ENCODE data around the gene LRP1.

Gene LRP1

DNA sequence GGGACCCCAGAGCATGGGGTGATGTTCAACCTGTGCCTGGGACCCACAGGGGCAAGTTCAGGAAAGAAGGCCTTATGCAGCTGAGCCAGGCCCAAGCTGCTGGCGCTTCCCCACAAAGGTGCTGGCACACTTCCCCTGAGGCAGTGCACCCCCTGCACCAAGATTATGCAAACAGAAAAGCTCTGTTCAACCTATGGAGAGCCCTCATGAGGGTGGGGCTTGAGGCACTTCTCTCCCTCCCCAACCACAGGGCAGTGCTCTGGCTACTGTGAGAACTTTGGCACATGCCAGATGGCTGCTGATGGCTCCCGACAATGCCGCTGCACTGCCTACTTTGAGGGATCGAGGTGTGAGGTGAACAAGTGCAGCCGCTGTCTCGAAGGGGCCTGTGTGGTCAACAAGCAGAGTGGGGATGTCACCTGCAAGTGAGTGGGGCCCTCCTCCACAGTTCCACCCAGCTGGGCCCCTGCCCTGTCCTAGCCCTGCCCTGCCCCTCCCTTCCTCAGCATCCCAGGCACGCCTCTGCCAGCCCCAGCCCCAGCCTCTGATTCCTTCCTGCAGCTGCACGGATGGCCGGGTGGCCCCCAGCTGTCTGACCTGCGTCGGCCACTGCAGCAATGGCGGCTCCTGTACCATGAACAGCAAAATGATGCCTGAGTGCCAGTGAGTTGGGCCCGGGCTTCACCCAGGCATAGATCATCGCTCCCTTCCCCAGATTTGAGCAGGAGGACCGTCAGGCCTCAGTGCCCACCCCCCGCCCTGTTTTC is 82.8 kb downstream of the LRP1 start:
- TF ChIP-seq, protein P1, sequence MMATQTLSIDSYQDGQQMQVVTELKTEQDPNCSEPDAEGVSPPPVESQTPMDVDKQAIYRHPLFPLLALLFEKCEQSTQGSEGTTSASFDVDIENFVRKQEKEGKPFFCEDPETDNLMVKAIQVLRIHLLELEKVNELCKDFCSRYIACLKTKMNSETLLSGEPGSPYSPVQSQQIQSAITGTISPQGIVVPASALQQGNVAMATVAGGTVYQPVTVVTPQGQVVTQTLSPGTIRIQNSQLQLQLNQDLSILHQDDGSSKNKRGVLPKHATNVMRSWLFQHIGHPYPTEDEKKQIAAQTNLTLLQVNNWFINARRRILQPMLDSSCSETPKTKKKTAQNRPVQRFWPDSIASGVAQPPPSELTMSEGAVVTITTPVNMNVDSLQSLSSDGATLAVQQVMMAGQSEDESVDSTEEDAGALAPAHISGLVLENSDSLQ (IDR thresholded peaks at IDR 0.05): no peak
- TF ChIP-seq BHLHE40 (IDR thresholded peaks at IDR 0.05; ENCODE audit: borderline replicate concordance) (no peak), ARNT (IDR thresholded peaks at IDR 0.05) (no peak), SUZ12 (IDR thresholded peaks at IDR 0.05) (no peak), FOXA1 (IDR thresholded peaks at IDR 0.05) (no peak), L3MBTL2 (conservative IDR thresholded peaks at IDR 0.05) (no peak), NFRKB (IDR thresholded peaks at IDR 0.05) (no peak), TARDBP (IDR thresholded peaks at IDR 0.05) (no peak), ZNF384 (IDR thresholded peaks at IDR 0.05) (no peak), ELF4 (IDR thresholded peaks at IDR 0.05) (no peak), FOXM1 (IDR thresholded peaks at IDR 0.05; ENCODE audit: borderline replicate concordance) (no peak), CTBP1 (IDR thresholded peaks at IDR 0.05; ENCODE audit: borderline replicate concordance) (no peak), HDGF (IDR thresholded peaks at IDR 0.05; ENCODE audit: borderline replicate concordance) (no peak), FOXK2 (IDR thresholded peaks at IDR 0.05) (no peak), SP1 (IDR thresholded peaks at IDR 0.05) (no peak), LEF1 (IDR thresholded peaks at IDR 0.05; ENCODE audit: borderline replicate concordance) (no peak)
- POLR2A ChIA-PET: interaction anchor here (1.0 kb wide), 1 partner anchor 19 kb away, joined by 4 read pairs; the partner anchor contains the start of gene SHMT2
- DNase-seq (ENCODE audit: extremely low spot score): no peak
- CTCF ChIA-PET: interaction anchor here (0.8 kb wide), 1 partner anchor 33 kb away, joined by 3 read pairs; no protein-coding TSS in a partner anchor

- POLR2A ChIA-PET: no interaction called here
- DNase-seq (ENCODE audit: extremely low spot score): no peak
- TF ChIP-seq, protein P1 (IDR thresholded peaks at IDR 0.05): no peak
- TF ChIP-seq HDGF (IDR thresholded peaks at IDR 0.05; ENCODE audit: borderline replicate concordance) (no peak), SUZ12 (IDR thresholded peaks at IDR 0.05) (no peak), FOXA1 (IDR thresholded peaks at IDR 0.05) (no peak), L3MBTL2 (conservative IDR thresholded peaks at IDR 0.05) (no peak), FOXM1 (IDR thresholded peaks at IDR 0.05; ENCODE audit: borderline replicate concordance) (no peak), FOXK2 (IDR thresholded peaks at IDR 0.05) (no peak), LEF1 (IDR thresholded peaks at IDR 0.05; ENCODE audit: borderline replicate concordance) (no peak), CTBP1 (IDR thresholded peaks at IDR 0.05; ENCODE audit: borderline replicate concordance) (no peak), BHLHE40 (IDR thresholded peaks at IDR 0.05; ENCODE audit: borderline replicate concordance) (no peak), NFRKB (IDR thresholded peaks at IDR 0.05) (no peak), ELF4 (IDR thresholded peaks at IDR 0.05) (no peak), TARDBP (IDR thresholded peaks at IDR 0.05) (no peak), SP1 (IDR thresholded peaks at IDR 0.05) (no peak)
- CTCF ChIA-PET: interaction anchor here (4.7 kb wide), 1 partner anchor 30 kb away, joined by 121 read pairs; a partner anchor contains a TSS
Measured at GRCh38 chr12:57211791-57212700, 83.8 kb downstream of the LRP1 start.

DNA sequence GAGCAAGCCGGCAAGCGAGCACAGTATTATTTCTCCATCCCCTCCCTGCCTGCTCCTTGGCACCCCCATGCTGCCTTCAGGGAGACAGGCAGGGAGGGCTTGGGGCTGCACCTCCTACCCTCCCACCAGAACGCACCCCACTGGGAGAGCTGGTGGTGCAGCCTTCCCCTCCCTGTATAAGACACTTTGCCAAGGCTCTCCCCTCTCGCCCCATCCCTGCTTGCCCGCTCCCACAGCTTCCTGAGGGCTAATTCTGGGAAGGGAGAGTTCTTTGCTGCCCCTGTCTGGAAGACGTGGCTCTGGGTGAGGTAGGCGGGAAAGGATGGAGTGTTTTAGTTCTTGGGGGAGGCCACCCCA is 84.4 kb downstream of the LRP1 start:
- no peak for TF ChIP-seq BHLHE40 (IDR thresholded peaks at IDR 0.05; ENCODE audit: borderline replicate concordance)
- TF ChIP-seq, protein P1 (IDR thresholded peaks at IDR 0.05): no peak
- no peak for TF ChIP-seq ZNF384 (IDR thresholded peaks at IDR 0.05)
- no peak for TF ChIP-seq ELF4 (IDR thresholded peaks at IDR 0.05)
- no peak for TF ChIP-seq FOXM1 (IDR thresholded peaks at IDR 0.05; ENCODE audit: borderline replicate concordance)
- no peak for TF ChIP-seq LEF1 (IDR thresholded peaks at IDR 0.05; ENCODE audit: borderline replicate concordance)
- no peak for TF ChIP-seq FOXA1 (IDR thresholded peaks at IDR 0.05)
- no peak for TF ChIP-seq L3MBTL2 (conservative IDR thresholded peaks at IDR 0.05)
- no peak for TF ChIP-seq CTBP1 (IDR thresholded peaks at IDR 0.05; ENCODE audit: borderline replicate concordance)
- no peak for TF ChIP-seq ARNT (IDR thresholded peaks at IDR 0.05)
- TF ChIP-seq TARDBP (IDR thresholded peaks at IDR 0.05): no peak
- TF ChIP-seq SP1 (IDR thresholded peaks at IDR 0.05): no peak
- no peak for TF ChIP-seq SUZ12 (IDR thresholded peaks at IDR 0.05)
- no peak for TF ChIP-seq HDGF (IDR thresholded peaks at IDR 0.05; ENCODE audit: borderline replicate concordance)
- no peak for TF ChIP-seq FOXK2 (IDR thresholded peaks at IDR 0.05)
- TF ChIP-seq NFRKB (IDR thresholded peaks at IDR 0.05): no peak
- DNase-seq (ENCODE audit: extremely low spot score): no peak
- ChIA-PET POLR2A (no interaction called here), CTCF (interaction anchor here (0.6 to 4.7 kb wide), 4 partner anchors 14 to 240 kb away, joined by 3 to 121 read pairs (median 14); partner anchors contain the start of gene STAC3)

- TF ChIP-seq ARNT (IDR thresholded peaks at IDR 0.05) (no peak), FOXM1 (IDR thresholded peaks at IDR 0.05; ENCODE audit: borderline replicate concordance) (no peak), NFRKB (IDR thresholded peaks at IDR 0.05) (no peak), LEF1 (IDR thresholded peaks at IDR 0.05; ENCODE audit: borderline replicate concordance) (no peak), L3MBTL2 (conservative IDR thresholded peaks at IDR 0.05) (no peak), CTBP1 (IDR thresholded peaks at IDR 0.05; ENCODE audit: borderline replicate concordance) (no peak), TARDBP (IDR thresholded peaks at IDR 0.05) (no peak), SP1 (IDR thresholded peaks at IDR 0.05) (no peak), SUZ12 (IDR thresholded peaks at IDR 0.05) (no peak), FOXA1 (IDR thresholded peaks at IDR 0.05) (no peak)
- ChIA-PET CTCF (interaction anchor here (0.6 to 4.7 kb wide), 9 partner anchors 10 to 239 kb away, joined by 3 to 121 read pairs (median 6); partner anchors contain the start of genes SHMT2 and STAC3), POLR2A (interaction anchor here (7.3 kb wide), 1 partner anchor 18 kb away, joined by 87 read pairs; the partner anchor contains the start of gene SHMT2)
- DNase-seq (ENCODE audit: extremely low spot score): peak; percentile 88
Measured at GRCh38 chr12:57213058-57213715, 84.9 kb downstream of the LRP1 start.

All from HEK293T (cell line).